GM18520 (cell line): ENCODE measurements around the gene MSI1.

Experiments used
- ATAC-seq: cut with Tn5 transposase; IDR thresholded peaks from one replicate; pipeline ENCODE4 v1.9.1; 2021; ENCODE audit not compliant: unreplicated experiment

Gene MSI1

GRCh38 chr12:120368789-120369602 lies at the start of gene MSI1:
Gene MSI1 (minus strand): TSS chr12:120369164. CDS start chr12:120369091, 73 bp downstream.
- ATAC-seq: no peak

- no peak for ATAC-seq
These were observed 49.1 kb upstream of the MSI1 start for GRCh38 chr12:120417917-120418580.

- ATAC-seq: no peak
These were observed 47.7 kb upstream of the MSI1 start for GRCh38 chr12:120416490-120417216.

GRCh38 chr12:120413901-120414695 lies 45.1 kb upstream of the MSI1 start:
- no peak for ATAC-seq

- no peak for ATAC-seq
These were observed 43.5 kb upstream of the MSI1 start for GRCh38 chr12:120412421-120412820.

GRCh38 chr12:120408771-120409170 lies 39.8 kb upstream of the MSI1 start:
- no peak for ATAC-seq

GRCh38 chr12:120406553-120406952 lies 37.6 kb upstream of the MSI1 start:
- no peak for ATAC-seq

GRCh38 chr12:120406069-120406468 lies 37.1 kb upstream of the MSI1 start:
- no peak for ATAC-seq

- no peak for ATAC-seq
These were observed 35.3 kb upstream of the MSI1 start for GRCh38 chr12:120404271-120404670.

- no peak for ATAC-seq
These were observed 34.9 kb upstream of the MSI1 start for GRCh38 chr12:120403869-120404268.

GRCh38 chr12:120402217-120402616 lies 33.3 kb upstream of the MSI1 start:
- ATAC-seq: no peak

- no peak for ATAC-seq
These were observed 30.6 kb upstream of the MSI1 start for GRCh38 chr12:120399531-120399930.

- no peak for ATAC-seq
These were observed 29.0 kb upstream of the MSI1 start for GRCh38 chr12:120397824-120398540.

- ATAC-seq: no peak
These were observed 25.8 kb upstream of the MSI1 start for GRCh38 chr12:120394483-120395367.

- no peak for ATAC-seq
These were observed 21.7 kb upstream of the MSI1 start for GRCh38 chr12:120390540-120391120.

- ATAC-seq: no peak
These were observed 19.9 kb upstream of the MSI1 start for GRCh38 chr12:120388691-120389481.

- ATAC-seq: no peak
These were observed 12.9 kb upstream of the MSI1 start for GRCh38 chr12:120381752-120382419.

- no peak for ATAC-seq
These were observed 9.1 kb upstream of the MSI1 start for GRCh38 chr12:120378036-120378435.
